HG03442 (cell line): ENCODE results near the gene PRKN.
"Not testable (repeated sequence)": the region's sequence is repeated elsewhere in the genome, so short reads cannot be mapped to it uniquely, and the experiment has no call there.

ENCODE experiments used
- ATAC-seq: cut with Tn5 transposase; IDR thresholded peaks from one replicate; pipeline ENCODE4 v1.9.1; 2021; ENCODE audit warnings: mild to moderate bottlenecking, moderate library complexity; ENCODE audit not compliant: unreplicated experiment

PRKN gene

GRCh38 chr6:161353208-161353613, 1374.4 kb downstream of the PRKN start:
- no peak for ATAC-seq

DNA sequence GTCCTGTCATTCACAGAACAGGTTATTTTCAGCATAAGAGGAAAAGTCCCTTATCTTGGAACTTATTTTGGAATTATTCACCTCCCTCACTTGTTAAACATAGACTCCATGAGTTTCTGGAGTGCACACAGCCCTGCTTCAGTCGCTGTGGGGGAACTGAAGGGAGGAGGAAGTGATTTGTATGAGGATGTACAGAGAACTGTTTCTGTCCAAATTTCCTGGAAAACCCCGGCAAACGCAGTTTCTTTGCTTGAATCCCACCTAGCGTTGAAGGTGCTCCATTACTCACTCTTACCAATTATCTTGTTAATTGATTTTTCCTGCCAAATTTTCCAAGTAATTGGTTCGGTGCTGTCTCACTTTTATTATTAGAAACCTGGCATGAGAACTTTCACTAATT, 1375.7 kb downstream of the PRKN start:
- ATAC-seq: no peak

GRCh38 chr6:161349886-161350285, 1377.7 kb downstream of the PRKN start:
- no peak for ATAC-seq

DNA sequence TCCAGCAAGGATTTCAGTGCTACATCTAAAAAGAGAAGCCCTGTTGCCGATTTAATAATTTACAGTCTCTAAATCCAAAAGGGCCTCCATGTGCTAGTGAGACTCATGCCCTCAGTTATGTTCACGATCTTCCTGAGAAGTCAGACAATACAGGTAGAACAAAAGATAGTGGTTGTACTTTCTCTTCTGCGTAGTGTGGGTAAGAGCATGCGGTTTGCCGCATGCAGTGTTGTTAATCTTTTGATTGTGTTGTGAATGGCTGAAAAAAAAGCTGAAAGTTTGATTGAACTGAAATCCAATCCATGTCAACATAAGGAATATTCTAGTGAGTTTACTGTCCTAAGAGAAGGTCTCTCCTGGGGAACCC, 1379.0 kb downstream of the PRKN start:
- no peak for ATAC-seq

GRCh38 chr6:161347988-161348627, 1379.5 kb downstream of the PRKN start:
- no peak for ATAC-seq

- ATAC-seq: no peak
Observed at GRCh38 chr6:161347125-161347524, 1380.4 kb downstream of the PRKN start.

- no peak for ATAC-seq
Observed at GRCh38 chr6:161346717-161347116, 1380.8 kb downstream of the PRKN start.

DNA sequence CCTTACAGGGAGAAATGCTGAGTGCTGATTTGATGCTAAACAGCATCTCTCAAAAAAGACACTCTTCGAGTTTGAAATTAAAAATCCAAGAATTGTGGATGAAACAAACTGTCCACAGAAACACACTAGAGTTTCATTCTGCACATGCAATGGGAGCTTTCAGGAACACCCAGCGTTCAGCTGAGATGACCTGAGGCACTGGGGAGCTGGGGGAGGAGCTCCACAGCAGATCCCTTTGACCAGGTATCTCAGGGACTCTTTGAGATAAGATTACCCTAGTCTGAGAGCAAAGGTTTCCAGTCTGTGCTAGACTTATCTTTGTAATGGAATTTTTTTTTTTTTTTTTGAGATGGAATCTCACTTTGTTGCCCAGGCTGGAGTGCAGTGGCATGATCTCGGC, 1382.9 kb downstream of the PRKN start:
- no peak for ATAC-seq

GRCh38 chr6:161342039-161342438, 1385.5 kb downstream of the PRKN start:
- ATAC-seq: no peak

DNA sequence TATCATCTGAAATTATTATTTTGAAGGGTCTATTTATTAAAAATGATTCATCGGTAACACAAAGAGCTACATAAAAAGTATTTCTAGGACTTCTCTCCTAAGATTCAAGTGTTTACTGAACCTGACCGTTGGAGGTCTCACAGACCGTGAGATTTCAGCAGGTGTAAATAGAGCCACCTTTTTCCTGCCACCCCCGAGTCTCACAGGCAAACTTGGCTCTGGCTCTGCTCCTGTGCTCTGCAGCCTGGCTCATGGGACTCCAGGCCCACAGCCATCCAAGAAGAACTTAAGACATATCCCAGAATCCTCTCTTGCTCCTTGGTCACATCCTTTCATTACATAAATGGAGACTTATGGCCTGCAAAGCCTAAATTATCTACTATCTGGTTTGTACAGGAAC, 1385.9 kb downstream of the PRKN start:
- ATAC-seq: no peak

- no peak for ATAC-seq
Observed at GRCh38 chr6:161338015-161338414, 1389.6 kb downstream of the PRKN start.

- ATAC-seq: no peak
Observed at GRCh38 chr6:161336479-161336878, 1391.1 kb downstream of the PRKN start.

GRCh38 chr6:161333410-161333809, 1394.2 kb downstream of the PRKN start:
- no peak for ATAC-seq

- not testable (repeated sequence) for ATAC-seq
Observed at GRCh38 chr6:161331402-161332081, 1396.0 kb downstream of the PRKN start.

DNA sequence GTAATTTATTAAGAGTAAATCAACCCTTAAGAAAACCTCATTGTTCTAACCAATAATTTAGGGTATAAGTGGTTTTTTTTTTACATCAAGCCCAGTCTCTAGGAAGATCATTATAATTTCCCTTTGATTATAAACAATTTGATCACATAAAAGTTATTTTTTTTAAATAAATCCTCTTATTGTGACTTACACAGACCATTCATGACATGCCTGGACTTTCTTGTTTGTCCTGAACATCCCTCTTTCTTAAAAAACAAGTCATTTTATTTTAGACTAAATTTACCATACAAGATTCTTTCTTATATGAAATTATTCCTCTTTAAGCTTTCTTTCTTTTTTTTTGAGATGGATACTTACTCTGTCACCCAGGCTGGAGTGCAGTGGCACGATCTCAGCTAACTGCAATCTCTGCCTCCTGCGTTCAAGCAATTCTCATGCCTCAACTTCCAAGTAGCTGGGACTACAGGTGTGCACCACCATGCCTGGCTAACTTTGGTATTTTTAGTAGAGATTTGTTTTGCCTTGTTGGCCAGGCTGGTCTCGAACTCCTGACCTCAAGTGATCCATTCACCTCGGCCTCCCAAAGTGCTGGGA, 1400.1 kb downstream of the PRKN start:
- no peak for ATAC-seq

GRCh38 chr6:161319231-161319630, 1408.3 kb downstream of the PRKN start:
- no peak for ATAC-seq

GRCh38 chr6:161318456-161318855, 1409.1 kb downstream of the PRKN start:
- no peak for ATAC-seq

DNA sequence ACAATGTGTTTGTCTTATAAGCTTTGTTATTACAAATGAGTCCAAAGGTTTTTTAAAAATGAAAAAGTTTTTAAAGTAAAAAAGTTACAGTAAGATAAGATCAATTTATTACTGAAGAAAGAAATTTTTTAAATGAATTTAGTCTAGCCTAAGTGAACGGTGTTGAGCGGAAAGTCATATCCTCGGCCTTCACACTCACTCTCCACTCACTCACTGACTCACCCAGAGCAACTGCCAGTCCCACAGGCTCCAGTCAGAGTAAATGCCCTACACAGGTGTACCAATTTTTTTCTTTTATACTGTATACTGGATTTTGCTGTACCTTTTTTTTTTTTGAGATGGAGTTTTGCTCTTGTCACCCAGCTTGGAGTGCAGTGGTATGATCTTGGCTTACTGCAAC, 1411.0 kb downstream of the PRKN start:
- no peak for ATAC-seq

- not testable (repeated sequence) for ATAC-seq
Observed at GRCh38 chr6:161315246-161315917, 1412.2 kb downstream of the PRKN start.

DNA sequence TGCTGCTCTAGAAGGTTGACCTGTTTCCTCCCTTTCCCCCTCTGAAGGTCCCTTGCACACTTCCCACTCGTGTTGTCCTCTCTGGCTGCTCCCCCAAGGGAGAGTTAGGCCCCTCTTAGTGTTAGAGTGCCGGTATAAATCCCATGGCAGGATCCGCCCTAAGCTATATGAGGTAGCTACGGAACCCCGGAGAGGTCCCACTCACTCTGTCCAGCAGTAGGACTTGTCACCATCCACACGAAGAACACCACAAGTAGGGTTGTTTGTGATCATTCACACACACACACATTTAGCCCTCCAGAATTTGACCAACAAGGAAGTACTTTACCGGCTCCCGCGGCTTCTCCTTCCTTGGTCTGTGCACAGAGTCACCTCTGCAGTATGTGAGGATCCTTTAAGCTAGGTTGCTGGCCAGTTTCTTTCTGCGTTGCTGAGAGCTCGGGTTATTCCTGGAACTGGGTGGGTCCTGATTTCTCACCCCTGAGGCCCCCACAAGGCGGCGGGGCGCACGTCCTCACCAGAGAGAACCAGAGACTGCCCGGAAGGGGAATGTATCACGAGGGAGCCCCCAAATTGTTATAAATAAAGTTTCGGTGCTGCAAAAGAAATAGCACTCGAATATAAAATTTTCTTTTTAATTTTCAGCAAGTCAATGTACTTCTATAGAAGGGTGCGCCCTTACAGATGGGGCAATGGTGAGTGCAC, 1412.9 kb downstream of the PRKN start:
- ATAC-seq: not testable (repeated sequence)

DNA sequence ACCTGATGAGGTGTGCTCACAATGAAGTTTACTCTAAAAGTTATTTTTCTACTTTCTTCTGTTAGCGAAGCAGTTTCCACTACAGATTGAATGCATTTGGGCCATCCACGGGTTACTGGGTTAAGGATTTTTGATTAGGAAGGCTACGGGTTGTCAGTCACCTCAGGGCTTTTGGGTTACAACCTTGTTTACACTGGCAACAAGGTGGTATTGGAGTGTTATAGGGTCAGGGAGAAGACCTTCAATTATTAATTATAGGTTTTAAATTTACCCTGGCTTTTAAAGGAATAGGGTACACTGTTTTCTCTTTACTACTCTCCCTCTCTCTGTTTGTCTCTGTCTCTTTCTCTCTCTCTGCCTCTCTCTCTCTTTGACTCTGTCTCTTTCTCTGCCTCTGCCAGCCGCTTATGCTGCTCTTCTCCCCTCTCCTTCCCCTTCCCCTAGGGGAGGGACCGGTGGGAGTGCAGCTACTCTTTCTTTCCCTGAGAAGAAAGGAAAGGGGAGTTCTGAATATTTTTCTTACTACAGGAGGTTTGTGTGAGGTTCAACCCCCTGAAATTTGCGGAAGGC, 1413.5 kb downstream of the PRKN start:
- no peak for ATAC-seq
